ENCODE results near the gene KMT5C. TPM values are rescaled to one million over a fixed set of nuclear protein-coding genes. Genes with fewer than 3 reads are reported as not detected.

Gene KMT5C
- total RNA-seq, 1 donor from 2014 or later, result 3.0 TPM

DNA sequence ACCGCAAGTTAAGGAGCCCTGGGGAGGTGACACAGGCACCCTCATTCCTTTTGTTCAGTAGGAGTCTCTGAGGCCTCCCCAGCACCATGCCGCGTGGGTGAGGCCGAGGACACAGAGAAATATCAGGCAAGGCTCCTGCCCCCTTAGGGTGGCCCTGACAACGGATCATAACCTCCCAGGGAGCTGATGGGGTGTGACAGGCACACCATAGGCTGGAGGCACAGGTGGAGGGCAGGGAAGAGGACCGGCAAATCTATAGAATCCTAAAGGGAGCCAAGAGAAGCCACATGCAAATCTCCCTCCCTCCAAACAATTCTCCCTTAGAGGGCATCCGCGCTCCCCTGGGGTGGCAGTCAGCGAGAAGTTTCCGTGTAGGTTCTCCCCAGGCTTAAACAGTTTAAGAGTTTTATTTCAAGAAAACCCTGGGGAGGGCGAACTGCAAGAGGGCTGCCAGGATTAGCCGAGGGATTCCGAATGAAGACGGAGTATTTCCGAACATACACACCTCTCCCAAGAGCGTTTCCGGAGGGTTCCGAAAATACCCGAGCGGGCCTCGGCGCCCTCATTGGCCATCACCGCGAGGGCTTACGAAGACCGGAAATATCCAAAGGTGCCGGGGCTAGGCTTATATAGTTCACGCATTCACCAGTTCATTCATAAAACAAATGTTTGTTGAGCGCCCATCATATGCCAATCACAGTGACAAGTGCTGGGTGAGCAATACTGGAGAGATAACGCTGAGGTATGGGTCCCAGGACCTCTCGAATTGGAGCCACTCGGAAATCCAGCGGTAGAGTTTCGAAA, 45.4 kb downstream of the KMT5C start:
- DNase-seq (ENCODE audit: low read depth in 2 of 2), result peak; percentile 93 to 95

DNA sequence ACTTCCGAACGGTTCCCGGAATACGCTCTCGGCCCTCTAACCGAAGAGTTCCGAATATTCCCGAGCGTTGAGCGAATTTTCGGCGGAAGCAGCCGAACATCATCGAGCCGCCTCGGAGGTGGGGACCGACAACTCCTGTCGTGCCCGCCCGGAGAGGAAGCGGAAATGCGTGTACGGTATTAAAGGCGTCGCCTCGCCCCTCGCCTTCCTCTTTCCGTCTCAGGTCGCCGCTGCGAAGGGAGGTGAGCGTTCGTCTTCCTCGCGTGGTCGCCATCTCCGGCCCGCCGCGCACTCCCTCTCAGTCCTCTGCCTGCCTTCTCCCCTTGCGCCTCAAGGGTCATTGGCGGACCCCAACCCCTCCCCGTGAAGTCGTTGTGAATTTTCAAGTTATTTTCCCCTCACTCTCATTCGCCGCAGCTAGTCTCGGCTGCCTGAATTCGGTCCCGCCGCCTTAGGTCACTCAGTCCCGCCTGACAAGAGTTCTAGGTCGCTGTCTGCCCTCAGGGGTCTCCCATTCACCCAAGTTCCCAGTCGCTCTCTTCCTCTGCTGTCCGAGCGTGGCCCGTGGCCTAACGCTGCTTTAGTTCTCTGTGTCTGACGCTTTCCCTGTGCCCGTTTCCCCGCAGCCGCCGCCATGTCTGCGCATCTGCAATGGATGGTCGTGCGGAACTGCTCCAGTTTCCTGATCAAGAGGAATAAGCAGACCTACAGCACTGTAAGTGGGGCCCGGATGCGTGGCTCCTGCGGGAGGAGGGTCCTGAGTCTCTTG, 46.2 kb downstream of the KMT5C start, which contains the start of gene RPL28:
RPL28 (plus strand) TSS at position 209 of the 769 bp plus-strand sequence; CDS start at position 635, 426 bp downstream.
- DNase-seq (ENCODE audit: low read depth in 2 of 2), result peak; percentile 98 to 99

GRCh38 chr19:55386493-55386971, 46.9 kb downstream of the KMT5C start:
- DNase-seq (ENCODE audit: low read depth in 2 of 2), result no peak

GRCh38 chr19:55387736-55388497, 48.2 kb downstream of the KMT5C start:
- DNase-seq (ENCODE audit: low read depth in 2 of 2), result no peak

- no peak for DNase-seq (ENCODE audit: low read depth in 2 of 2)
Observed at GRCh38 chr19:55389386-55390317, 50.0 kb downstream of the KMT5C start.

DNA sequence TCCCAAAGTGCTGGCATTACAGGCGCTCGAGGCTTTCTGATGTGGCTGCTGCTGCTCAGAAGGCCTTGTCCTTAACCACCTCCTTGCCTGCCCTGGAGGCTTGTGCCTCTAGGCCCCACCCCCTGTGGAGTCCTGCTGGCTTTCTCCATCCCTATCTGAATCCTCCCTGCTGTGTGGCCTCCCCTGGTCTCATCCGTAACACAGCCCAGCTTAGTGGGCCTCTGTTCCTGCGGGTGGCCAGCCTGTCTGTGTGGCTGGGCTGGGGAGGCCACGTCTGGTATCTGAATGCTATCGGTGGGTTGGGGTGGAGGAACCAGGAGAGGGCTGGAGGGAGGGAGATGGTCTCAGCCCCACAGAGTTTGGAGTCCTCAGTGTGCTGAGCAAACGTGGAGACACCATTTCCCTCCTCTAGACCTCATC, 50.8 kb downstream of the KMT5C start:
- no peak for DNase-seq (ENCODE audit: low read depth in 2 of 2)

DNA sequence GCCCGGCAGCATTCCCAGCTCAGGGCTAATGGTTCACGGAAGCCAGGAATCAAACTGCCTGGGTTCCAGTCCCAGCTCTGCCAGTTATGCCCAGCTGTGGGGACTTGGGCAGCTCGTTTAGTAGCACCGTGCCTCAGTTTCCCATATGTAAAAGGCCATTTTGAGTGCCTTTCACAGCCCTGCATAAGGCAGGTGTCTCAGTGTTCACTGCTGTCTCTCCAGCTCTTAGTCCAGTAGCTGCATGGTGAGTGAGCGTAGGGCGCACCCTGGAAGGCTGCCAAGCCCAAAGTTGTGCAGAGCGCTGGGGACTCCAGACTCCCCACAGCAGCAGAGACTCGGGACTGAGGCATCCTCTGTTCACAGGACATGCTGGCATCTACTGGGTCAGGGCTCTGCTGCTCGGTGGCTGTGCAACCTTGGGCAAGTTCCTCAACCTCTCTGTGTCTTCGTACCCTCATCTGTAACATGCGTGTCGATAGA, 51.6 kb downstream of the KMT5C start:
- DNase-seq (ENCODE audit: low read depth in 2 of 2), result no peak

DNA sequence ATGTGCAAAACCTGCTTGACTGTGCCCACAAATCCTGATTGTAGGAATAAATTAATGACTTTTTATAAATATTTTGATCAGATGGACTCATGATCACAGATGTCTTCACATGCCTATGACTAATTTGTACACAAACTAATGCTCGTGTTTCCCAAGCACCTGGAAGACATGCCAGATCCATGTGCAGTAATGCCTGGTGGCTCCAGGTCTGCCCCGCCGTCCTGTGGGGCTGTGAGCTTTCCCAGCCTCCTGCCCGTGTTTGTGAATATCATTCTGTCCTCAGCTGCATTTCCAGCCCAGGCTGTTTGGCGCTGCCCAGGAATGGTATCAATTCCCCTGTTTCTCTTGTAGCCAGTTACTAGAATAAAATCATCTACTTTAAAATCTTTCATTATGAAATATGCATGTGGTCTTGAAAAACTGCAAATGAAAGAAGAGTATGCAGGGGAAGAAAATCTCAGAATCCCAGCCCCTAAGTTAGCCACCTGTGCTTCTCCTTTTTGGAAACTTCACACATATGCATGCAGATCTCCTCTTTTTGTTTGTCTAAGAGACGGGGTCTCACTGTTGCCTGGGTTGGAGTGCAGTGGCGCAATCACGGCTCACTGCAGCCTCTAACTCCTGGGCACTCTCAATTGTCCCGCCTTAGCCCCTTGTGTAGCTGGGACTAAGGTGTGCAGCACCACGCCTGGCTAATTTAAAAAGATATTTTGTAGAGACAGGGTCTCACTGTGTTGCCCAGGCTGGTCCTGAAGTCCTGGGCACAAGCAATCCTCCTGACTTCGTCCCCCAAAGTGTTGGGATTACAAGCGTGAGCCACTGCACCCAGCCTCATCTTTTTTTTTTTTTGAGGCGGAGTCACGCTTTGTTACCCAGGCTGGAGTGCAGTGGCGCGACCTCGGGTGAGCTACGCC, 52.3 kb downstream of the KMT5C start:
- no peak for DNase-seq (ENCODE audit: low read depth in 2 of 2)

GRCh38 chr19:55392820-55393761, 53.4 kb downstream of the KMT5C start:
- DNase-seq (ENCODE audit: low read depth in 2 of 2), result no peak

Other genes starting within 250 kb of the KMT5C start
- 18.1 and 25.8 TPM in 2 replicates for gene PPP1R12C, start 222.2 kb upstream of the KMT5C start, total RNA-seq
- gene TNNT1, start 190.7 kb upstream of the KMT5C start, total RNA-seq, result 1.7 TPM in 1 of 2 replicates, not detected in the other
- not detected in 2 replicates for gene TNNI3, start 182.1 kb upstream of the KMT5C start, total RNA-seq
- gene DNAAF3, start 173.3 kb upstream of the KMT5C start, total RNA-seq, result 0.22 and 0.40 TPM in 2 replicates
- not detected in 2 replicates for gene SYT5, start 159.6 kb upstream of the KMT5C start, total RNA-seq
- under 0.01 TPM in 2 replicates for gene PTPRH, start 130.4 kb upstream of the KMT5C start, total RNA-seq
- gene TMEM86B, start 111.1 kb upstream of the KMT5C start, total RNA-seq, result 0.44 and 0.99 TPM in 2 replicates
- gene PPP6R1, start 80.9 kb upstream of the KMT5C start, total RNA-seq, result 16.1 and 24.8 TPM in 2 replicates
- 17.2 and 19.0 TPM in 2 replicates for gene HSPBP1, start 59.8 kb upstream of the KMT5C start, total RNA-seq
- gene BRSK1, start 55.9 kb upstream of the KMT5C start, total RNA-seq, result under 0.01 and 1.2 TPM in 2 replicates
- gene TMEM150B, start 14.5 kb upstream of the KMT5C start, total RNA-seq, result not detected in 2 replicates
- gene COX6B2, start 14.8 kb downstream of the KMT5C start, total RNA-seq, result not detected in 2 replicates
- gene GARIN5B, start 23.4 kb downstream of the KMT5C start, total RNA-seq, result not detected in 2 replicates
- gene IL11, start 30.6 kb downstream of the KMT5C start, total RNA-seq, result under 0.01 TPM in 1 of 2 replicates, not detected in the other
- gene TMEM190, start 37.0 kb downstream of the KMT5C start, total RNA-seq, result not detected in 2 replicates
- gene TMEM238, start 44.4 kb downstream of the KMT5C start, total RNA-seq, result 0.22 and 0.40 TPM in 2 replicates
- 118 and 119 TPM in 2 replicates for gene RPL28, start 46.1 kb downstream of the KMT5C start, total RNA-seq
- 44.4 and 76.5 TPM in 2 replicates for gene UBE2S, start 67.9 kb downstream of the KMT5C start, total RNA-seq
- not detected in 2 replicates for gene SHISA7, start 103.4 kb downstream of the KMT5C start, total RNA-seq
- 60.7 and 61.9 TPM in 2 replicates for gene ISOC2, start 121.8 kb downstream of the KMT5C start, total RNA-seq
- gene C19orf85, start 124.9 kb downstream of the KMT5C start, total RNA-seq, result not detected in 2 replicates
- gene ZNF628, start 136.7 kb downstream of the KMT5C start, total RNA-seq, result 0.65 and 0.79 TPM in 2 replicates
- 5.2 and 7.2 TPM in 2 replicates for gene NAT14, start 145.3 kb downstream of the KMT5C start, total RNA-seq
- gene SSC5D, start 148.6 kb downstream of the KMT5C start, total RNA-seq, result 0.22 TPM in 1 of 2 replicates, not detected in the other
- not detected in 2 replicates for gene SBK2, start 197.3 kb downstream of the KMT5C start, total RNA-seq
- gene SBK3, start 205.7 kb downstream of the KMT5C start, total RNA-seq, result 0.20 and 0.22 TPM in 2 replicates
- 2.4 and 2.6 TPM in 2 replicates for gene ZNF579, start 241.0 kb downstream of the KMT5C start, total RNA-seq

All from lung microvascular endothelial cell (primary cell).